Smooth muscle cell (in vitro differentiated cells): Measurements from ENCODE around the gene LAMA4. TPM values are rescaled to one million over a fixed set of nuclear protein-coding genes. Genes with fewer than 3 reads are reported as not detected.

ENCODE experiments used
- DNase-seq: peaks from one replicate; lab custom pipeline; 2025; ENCODE audit not compliant: unreplicated experiment; lab: John Stamatoyannopoulos, UW
- H2AFZ ChIP-seq: fragments of 200-600 bp; sonication (generic); 2 replicates; pipeline ENCODE4 v1.6.0; 2016; ENCODE audit warnings: antibody characterized with exemption, low read depth, mild to moderate bottlenecking
- H3F3A ChIP-seq: fragments of 200-600 bp; sonication (generic); 2 replicates; pipeline ENCODE4 v1.6.0; 2017; ENCODE audit warnings: antibody characterized with exemption, low read depth
- H3K27ac ChIP-seq: fragments of 200-600 bp; sonication (generic); 2 replicates; pipeline ENCODE4 v1.5.1; 2016; ENCODE audit warnings: low read depth, mild to moderate bottlenecking
- H3K27me3 ChIP-seq: fragments of 200-600 bp; sonication (generic); 2 replicates; pipeline ENCODE4 v1.6.1; 2016; ENCODE audit warnings: low read depth, mild to moderate bottlenecking
- H3K36me3 ChIP-seq: fragments of 200-600 bp; sonication (generic); 2 replicates; pipeline ENCODE4 v1.5.1; 2016; ENCODE audit warnings: low read depth
- H3K4me1 ChIP-seq: fragments of 200-600 bp; sonication (generic); 2 replicates; pipeline ENCODE4 v1.5.1; 2016; ENCODE audit warnings: low read depth
- H3K4me2 ChIP-seq: fragments of 200-600 bp; sonication (generic); 2 replicates; pipeline ENCODE4 v1.6.0; 2016; ENCODE audit warnings: mild to moderate bottlenecking
- H3K4me3 ChIP-seq: fragments of 200-600 bp; sonication (generic); 2 replicates; pipeline ENCODE4 v1.5.1; 2016; ENCODE audit warnings: mild to moderate bottlenecking
- H3K79me2 ChIP-seq: fragments of 200-600 bp; sonication (generic); 2 replicates; pipeline ENCODE4 v1.6.0; 2016; ENCODE audit warnings: low read depth, mild to moderate bottlenecking
- H3K9ac ChIP-seq: fragments of 200-600 bp; sonication (generic); 2 replicates; pipeline ENCODE4 v1.6.0; 2016; ENCODE audit warnings: low read depth
- H3K9me3 ChIP-seq: fragments of 200-600 bp; sonication (generic); replicated peaks from 2 replicates; pipeline ENCODE4 v1.5.1; 2016; ENCODE audit warnings: low read depth
- H4K20me1 ChIP-seq: fragments of 200-600 bp; sonication (generic); 2 replicates; pipeline ENCODE4 v1.6.0; 2016; ENCODE audit warnings: low read depth
- CTCF ChIP-seq: fragments of 200-600 bp; sonication (generic); IDR thresholded peaks from 2 replicates; pipeline ENCODE4 v1.5.1; 2017; ENCODE audit warnings: borderline replicate concordance, mild to moderate bottlenecking, antibody characterized with exemption; ENCODE audit not compliant: insufficient read depth, poor library complexity, severe bottlenecking
- WGBS: methylation state at CpG from one replicate; pipeline ENCODE4 v1.1.7; 2016; ENCODE audit warnings: low lambda C conversion rate; 5-methylcytosine and 5-hydroxymethylcytosine counted together
- polyA plus RNA-seq: library from polyadenylated mRNA; unstranded; fragments of >200 nt; fragmentation: Nextera tagmentation; extraction: Ambion mirVana; gene quantifications from 2 replicates; pipeline ENCODE4 v1.2.1, GENCODE V29; 2016
- total RNA-seq: library from RNA; depleted of rRNA; stranded (reverse); fragments of >200 nt; gene quantifications from 2 replicates; pipeline ENCODE4 v1.2.3, GENCODE V29; 2014

Gene LAMA4
- total and polyA plus RNA-seq, 2 experiments from 2014 or later = 9.1 to 29.4 TPM

GRCh38 chr6:112198582-112198981 lies 55.8 kb downstream of the LAMA4 start:
- H3K4me3 ChIP-seq = no peak overlapping the region
- no peaks in the 10 kb centered on the region for H3K9me3 ChIP-seq
- H4K20me1 ChIP-seq = no peaks in the 10 kb centered on the region
- no peak for DNase-seq
- no peak overlapping the region for H3K9ac ChIP-seq
- WGBS = 81% methylated on average over 4 of the region's 4 CpGs
- peaks cover 9% of the 10 kb centered on the region for H3K4me1 ChIP-seq
- no peaks in the 10 kb centered on the region for H3K36me3 ChIP-seq
- no peak overlapping the region for H2AFZ ChIP-seq
- no peaks in the 10 kb centered on the region for H3K79me2 ChIP-seq
- TF ChIP-seq CTCF = no peak
- H3K4me2 ChIP-seq = no peak overlapping the region
- no peak overlapping the region for H3K27ac ChIP-seq
- H3K27me3 ChIP-seq = peaks cover 11% of the 10 kb centered on the region
- H3F3A ChIP-seq = no peaks in the 10 kb centered on the region

- H3K79me2 ChIP-seq = no peaks in the 10 kb centered on the region
- peaks cover 11% of the 10 kb centered on the region for H3K27me3 ChIP-seq
- H4K20me1 ChIP-seq = no peaks in the 10 kb centered on the region
- no peak for TF ChIP-seq CTCF
- H3K9me3 ChIP-seq = no peaks in the 10 kb centered on the region
- no peaks in the 10 kb centered on the region for H3K4me1 ChIP-seq
- H3K4me3 ChIP-seq = no peak overlapping the region
- WGBS = 97% methylated on average over 2 of the region's 2 CpGs
- DNase-seq = no peak
- H3K36me3 ChIP-seq = no peaks in the 10 kb centered on the region
- no peak overlapping the region for H3K27ac ChIP-seq
- H3K4me2 ChIP-seq = no peak overlapping the region
- no peak overlapping the region for H2AFZ ChIP-seq
- no peak overlapping the region for H3K9ac ChIP-seq
- no peaks in the 10 kb centered on the region for H3F3A ChIP-seq
Measured at GRCh38 chr6:112197636-112198035, 56.7 kb downstream of the LAMA4 start.

- DNase-seq = no peak
- no peaks in the 10 kb centered on the region for H3F3A ChIP-seq
- H3K79me2 ChIP-seq = no peaks in the 10 kb centered on the region
- no peaks in the 10 kb centered on the region for H3K9me3 ChIP-seq
- H3K9ac ChIP-seq = no peak overlapping the region
- H3K27me3 ChIP-seq = peaks cover 11% of the 10 kb centered on the region
- H4K20me1 ChIP-seq = no peaks in the 10 kb centered on the region
- no peaks in the 10 kb centered on the region for H3K36me3 ChIP-seq
- whole genome bisulfite sequencing = 85% methylated on average over 1 of the region's 1 CpG
- TF ChIP-seq CTCF = no peak
- H2AFZ ChIP-seq = no peak overlapping the region
- no peaks in the 10 kb centered on the region for H3K4me1 ChIP-seq
- no peak overlapping the region for H3K4me2 ChIP-seq
- no peak overlapping the region for H3K27ac ChIP-seq
- no peak overlapping the region for H3K4me3 ChIP-seq
Measured at GRCh38 chr6:112196306-112196705, 58.1 kb downstream of the LAMA4 start.

- peaks cover 11% of the 10 kb centered on the region for H3K27me3 ChIP-seq
- no peaks in the 10 kb centered on the region for H3K79me2 ChIP-seq
- no peak overlapping the region for H3K4me2 ChIP-seq
- WGBS = 83% methylated on average over 3 of the region's 3 CpGs
- no peak for TF ChIP-seq CTCF
- no peaks in the 10 kb centered on the region for H3K4me1 ChIP-seq
- no peaks in the 10 kb centered on the region for H3F3A ChIP-seq
- H3K4me3 ChIP-seq = no peak overlapping the region
- H3K9me3 ChIP-seq = no peaks in the 10 kb centered on the region
- H3K36me3 ChIP-seq = no peaks in the 10 kb centered on the region
- H2AFZ ChIP-seq = no peak overlapping the region
- no peak for DNase-seq
- H3K27ac ChIP-seq = no peak overlapping the region
- no peak overlapping the region for H3K9ac ChIP-seq
- no peaks in the 10 kb centered on the region for H4K20me1 ChIP-seq
Measured at GRCh38 chr6:112195166-112195565, 59.2 kb downstream of the LAMA4 start.
